Caco-2 (cell line): ENCODE data around the gene CERKL. TPM values are rescaled to one million over a fixed set of nuclear protein-coding genes. Genes with fewer than 3 reads are reported as not detected.

Experiments used
- BruUV-seq: library from RNA; stranded (reverse); fragments of 400-500 nt; replicated peaks from 2 replicates; lab custom pipeline; 2021; lab: Mats Ljungman, UMichigan
- CTCF ChIA-PET: fragments of 300-600 bp; sonication (Branson Sonifier 250); formaldehyde crosslinking; loops from one replicate; lab custom pipeline; 2022; ENCODE audit warnings: antibody characterized with exemption; lab: Charles Lee
- POLR2A ChIA-PET: fragments of 300-600 bp; sonication (Branson Sonifier 250); formaldehyde crosslinking; loops from one replicate; lab custom pipeline; 2022; ENCODE audit warnings: antibody characterized with exemption; lab: Charles Lee
- DNase-seq, 2 experiments: peaks; one replicate each; pipeline versions ENCODE4 v3.0.0 to v3.0.0-alpha.2; 2020 to 2022
- H3K27me3 ChIP-seq: replicated peaks from 2 replicates; pipeline ENCODE4 v1.6.0; 2011; ENCODE audit warnings: low read length; ENCODE audit not compliant: control insufficient read depth, insufficient read depth
- H3K36me3 ChIP-seq: 2 replicates; pipeline ENCODE4 v1.5.1; 2011; ENCODE audit warnings: low read length; ENCODE audit not compliant: control insufficient read depth, insufficient read depth
- H3K4me1 ChIP-seq: fragments of 250-450 bp; sonication (Bioruptor Pico); 2 replicates; pipeline ENCODE4 v1.5.1; 2020; ENCODE audit warnings: mild to moderate bottlenecking
- H3K4me3 ChIP-seq: 2 replicates; pipeline ENCODE4 v1.5.1; 2011; ENCODE audit warnings: low read depth, mild to moderate bottlenecking, control low read depth, low read length
- H3K9me3 ChIP-seq: fragments of 250-450 bp; sonication (Bioruptor Pico); 2 replicates; pipeline ENCODE4 v1.5.1; 2020; ENCODE audit warnings: mild to moderate bottlenecking, moderate library complexity
- H3K27ac Mint-ChIP-seq: one replicate; pipeline ENCODE4 v1.8.0; 2022; ENCODE audit warnings: mixed read lengths; ENCODE audit not compliant: unreplicated experiment
- H3K27me3 Mint-ChIP-seq: one replicate; pipeline ENCODE4 v1.8.0; 2022; ENCODE audit warnings: mixed read lengths; ENCODE audit not compliant: insufficient read depth, unreplicated experiment
- H3K36me3 Mint-ChIP-seq: one replicate; pipeline ENCODE4 v1.8.0; 2022; ENCODE audit warnings: mild to moderate bottlenecking, mixed read lengths; ENCODE audit not compliant: insufficient read depth, unreplicated experiment
- H3K4me1 Mint-ChIP-seq: one replicate; pipeline ENCODE4 v1.8.0; 2022; ENCODE audit warnings: low read depth, mixed read lengths; ENCODE audit not compliant: unreplicated experiment
- H3K4me3 Mint-ChIP-seq: one replicate; pipeline ENCODE4 v1.8.0; 2022; ENCODE audit warnings: mild to moderate bottlenecking, moderate library complexity, mixed read lengths; ENCODE audit not compliant: unreplicated experiment
- H3K9me3 Mint-ChIP-seq: one replicate; pipeline ENCODE4 v1.8.0; 2022; ENCODE audit warnings: mixed read lengths; ENCODE audit not compliant: unreplicated experiment
- intact Hi-C: fragments of 100-400 bp; cut with micrococcal nuclease; formaldehyde crosslinking; loops from one replicate; pipeline ENCODE4 v1.10.0; 2022; ENCODE audit not compliant: unreplicated experiment
- total RNA-seq: library from RNA; stranded (reverse); gene quantifications from 2 replicates; pipeline ENCODE4 v1.2.3, GENCODE V29; 2022
- TF ChIP-seq, protein P1 (sequence below), 2 experiments: fragments of 200-600 bp in 1 of 2; IDR thresholded peaks; 1 replicate in 1 of 2; 2 replicates in 1 of 2; pipeline versions ENCODE4 v1.5.1 to v1.8.0; 2011 to 2022; ENCODE audit warnings: antibody characterized with exemption in 1 of 2, control low read depth in 1 of 2, inconsistent platforms in 1 of 2, low read depth in 1 of 2, low read length in 1 of 2, mild to moderate bottlenecking in 1 of 2, moderate library complexity in 1 of 2; ENCODE audit not compliant: insufficient read depth in 1 of 2, severe bottlenecking in 1 of 2, unreplicated experiment in 1 of 2

Gene CERKL
- total RNA-seq, 1 experiment from 2014 or later: not detected

GRCh38 chr2:181616715-181617114, 40.2 kb downstream of the CERKL start:
- no peak overlapping the region for H3K4me3 Mint-ChIP-seq
- no peaks in the 10 kb centered on the region for H3K9me3 Mint-ChIP-seq
- Histone ChIP-seq H3K36me3 (no peaks in the 10 kb centered on the region), H3K4me3 (no peak overlapping the region), H3K27me3 (no peaks in the 10 kb centered on the region), H3K9me3 (no peaks in the 10 kb centered on the region), H3K4me1 (no peaks in the 10 kb centered on the region)
- no peaks in the 10 kb centered on the region for H3K4me1 Mint-ChIP-seq
- no TSS peak for BruUV-seq
- intact Hi-C loops: no loop called here
- TF ChIP-seq, protein P1, sequence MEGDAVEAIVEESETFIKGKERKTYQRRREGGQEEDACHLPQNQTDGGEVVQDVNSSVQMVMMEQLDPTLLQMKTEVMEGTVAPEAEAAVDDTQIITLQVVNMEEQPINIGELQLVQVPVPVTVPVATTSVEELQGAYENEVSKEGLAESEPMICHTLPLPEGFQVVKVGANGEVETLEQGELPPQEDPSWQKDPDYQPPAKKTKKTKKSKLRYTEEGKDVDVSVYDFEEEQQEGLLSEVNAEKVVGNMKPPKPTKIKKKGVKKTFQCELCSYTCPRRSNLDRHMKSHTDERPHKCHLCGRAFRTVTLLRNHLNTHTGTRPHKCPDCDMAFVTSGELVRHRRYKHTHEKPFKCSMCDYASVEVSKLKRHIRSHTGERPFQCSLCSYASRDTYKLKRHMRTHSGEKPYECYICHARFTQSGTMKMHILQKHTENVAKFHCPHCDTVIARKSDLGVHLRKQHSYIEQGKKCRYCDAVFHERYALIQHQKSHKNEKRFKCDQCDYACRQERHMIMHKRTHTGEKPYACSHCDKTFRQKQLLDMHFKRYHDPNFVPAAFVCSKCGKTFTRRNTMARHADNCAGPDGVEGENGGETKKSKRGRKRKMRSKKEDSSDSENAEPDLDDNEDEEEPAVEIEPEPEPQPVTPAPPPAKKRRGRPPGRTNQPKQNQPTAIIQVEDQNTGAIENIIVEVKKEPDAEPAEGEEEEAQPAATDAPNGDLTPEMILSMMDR (IDR thresholded peaks at IDR 0.05; ENCODE audit: insufficient read depth in 1 of 2, low read depth in 1 of 2, low read length in 1 of 2, severe bottlenecking in 1 of 2, unreplicated experiment in 1 of 2): no peak
- DNase-seq: no peak
- CTCF ChIA-PET: no interaction called here
- no peaks in the 10 kb centered on the region for H3K36me3 Mint-ChIP-seq
- no peaks in the 10 kb centered on the region for H3K27me3 Mint-ChIP-seq
- POLR2A ChIA-PET: no interaction called here
- no peak overlapping the region for H3K27ac Mint-ChIP-seq

- no peaks in the 10 kb centered on the region for H3K4me1 ChIP-seq
- CTCF ChIA-PET: no interaction called here
- no peak for DNase-seq
- H3K36me3 ChIP-seq: no peaks in the 10 kb centered on the region
- no peak overlapping the region for H3K27ac Mint-ChIP-seq
- intact Hi-C loops: no loop called here
- no peaks in the 10 kb centered on the region for H3K27me3 ChIP-seq
- no peaks in the 10 kb centered on the region for H3K36me3 Mint-ChIP-seq
- TF ChIP-seq, protein P1 (IDR thresholded peaks at IDR 0.05; ENCODE audit: insufficient read depth in 1 of 2, low read depth in 1 of 2, low read length in 1 of 2, severe bottlenecking in 1 of 2, unreplicated experiment in 1 of 2): no peak
- H3K4me3 Mint-ChIP-seq: no peak overlapping the region
- no peaks in the 10 kb centered on the region for H3K9me3 ChIP-seq
- no peaks in the 10 kb centered on the region for H3K9me3 Mint-ChIP-seq
- H3K4me3 ChIP-seq: no peak overlapping the region
- no peaks in the 10 kb centered on the region for H3K27me3 Mint-ChIP-seq
- POLR2A ChIA-PET: no interaction called here
- no peaks in the 10 kb centered on the region for H3K4me1 Mint-ChIP-seq
- BruUV-seq: no TSS peak
Measured at GRCh38 chr2:181614874-181615638, 41.8 kb downstream of the CERKL start.

GRCh38 chr2:181613241-181613640, 43.7 kb downstream of the CERKL start:
- no peaks in the 10 kb centered on the region for H3K27me3 ChIP-seq
- TF ChIP-seq, protein P1 (IDR thresholded peaks at IDR 0.05; ENCODE audit: insufficient read depth in 1 of 2, low read depth in 1 of 2, low read length in 1 of 2, severe bottlenecking in 1 of 2, unreplicated experiment in 1 of 2): no peak
- no peak overlapping the region for H3K4me3 ChIP-seq
- no TSS peak for BruUV-seq
- intact Hi-C loops: no loop called here
- POLR2A ChIA-PET: no interaction called here
- no peaks in the 10 kb centered on the region for H3K9me3 Mint-ChIP-seq
- no peaks in the 10 kb centered on the region for H3K4me1 ChIP-seq
- no peak for DNase-seq
- no peaks in the 10 kb centered on the region for H3K27me3 Mint-ChIP-seq
- CTCF ChIA-PET: no interaction called here
- H3K9me3 ChIP-seq: no peaks in the 10 kb centered on the region
- no peak overlapping the region for H3K4me3 Mint-ChIP-seq
- H3K36me3 ChIP-seq: no peaks in the 10 kb centered on the region
- H3K4me1 Mint-ChIP-seq: no peaks in the 10 kb centered on the region
- H3K27ac Mint-ChIP-seq: no peak overlapping the region
- no peaks in the 10 kb centered on the region for H3K36me3 Mint-ChIP-seq
